Ishikawa (cell line): ENCODE data around the gene EOLA2.

Experiments
- EGR1 ChIP-seq: IDR thresholded peaks from 2 replicates; pipeline ENCODE4 v1.6.1; 2012
- EP300 ChIP-seq: IDR thresholded peaks from 2 replicates; pipeline ENCODE4 v1.6.1; 2012; ENCODE audit warnings: borderline replicate concordance
- FOXM1 ChIP-seq: IDR thresholded peaks from 2 replicates; pipeline ENCODE4 v1.6.1; 2012; ENCODE audit warnings: low read depth, borderline replicate concordance
- TAF1 ChIP-seq: IDR thresholded peaks from 2 replicates; pipeline ENCODE4 v1.6.1; 2012; ENCODE audit warnings: low read depth, mild to moderate bottlenecking
- YY1 ChIP-seq: IDR thresholded peaks from 2 replicates; pipeline ENCODE4 v1.6.1; 2012; ENCODE audit warnings: low read depth
- TF ChIP-seq, protein P1 (sequence below): IDR thresholded peaks from 2 replicates; pipeline ENCODE4 v1.6.1; 2012
- TF ChIP-seq, protein P2 (sequence below): IDR thresholded peaks from 2 replicates; pipeline ENCODE4 v1.6.1; 2012

DNA sequence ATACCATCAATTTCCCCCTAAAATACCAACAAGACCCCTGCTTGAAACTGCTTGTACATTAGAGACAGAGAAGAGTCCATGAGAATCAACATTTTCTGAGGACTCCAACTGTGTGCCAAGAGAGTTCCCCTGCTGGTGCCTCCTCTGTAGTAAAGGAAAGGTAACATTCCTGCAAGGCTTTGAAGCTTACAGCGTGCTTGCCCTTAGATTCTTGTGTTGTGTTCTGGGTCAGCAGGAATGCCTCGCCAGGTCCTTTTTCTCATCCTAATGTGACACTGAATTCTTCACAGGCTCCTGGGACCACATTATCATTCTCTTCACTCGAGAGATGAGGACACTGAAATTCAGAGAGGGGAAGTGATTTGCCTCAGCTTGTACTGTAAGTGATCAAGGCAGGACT lies 9.7 kb upstream of the EOLA2 start:
- TF ChIP-seq, protein P1, sequence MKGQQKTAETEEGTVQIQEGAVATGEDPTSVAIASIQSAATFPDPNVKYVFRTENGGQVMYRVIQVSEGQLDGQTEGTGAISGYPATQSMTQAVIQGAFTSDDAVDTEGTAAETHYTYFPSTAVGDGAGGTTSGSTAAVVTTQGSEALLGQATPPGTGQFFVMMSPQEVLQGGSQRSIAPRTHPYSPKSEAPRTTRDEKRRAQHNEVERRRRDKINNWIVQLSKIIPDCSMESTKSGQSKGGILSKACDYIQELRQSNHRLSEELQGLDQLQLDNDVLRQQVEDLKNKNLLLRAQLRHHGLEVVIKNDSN: no peak
- TF ChIP-seq TAF1: no peak
- no peak for TF ChIP-seq EP300
- no peak for TF ChIP-seq EGR1
- no peak for TF ChIP-seq FOXM1
- no peak for TF ChIP-seq YY1
- TF ChIP-seq, protein P2, sequence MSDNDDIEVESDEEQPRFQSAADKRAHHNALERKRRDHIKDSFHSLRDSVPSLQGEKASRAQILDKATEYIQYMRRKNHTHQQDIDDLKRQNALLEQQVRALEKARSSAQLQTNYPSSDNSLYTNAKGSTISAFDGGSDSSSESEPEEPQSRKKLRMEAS: no peak
